Measurements from ENCODE around the gene SLC13A5.

The SLC13A5 gene

GRCh38 chr17:6677946-6678345, 35.2 kb downstream of the SLC13A5 start:
- no peaks in the 10 kb centered on the region for H3K36me3 ChIP-seq (ENCODE audit: control insufficient read depth in 2 of 2, insufficient read depth in 1 of 2, low read length in 2 of 2)
- no peaks in the 10 kb centered on the region for H3K9me3 ChIP-seq (ENCODE audit: control insufficient read depth, insufficient read depth, low read depth, low read length)
- H3K4me3 ChIP-seq (ENCODE audit: low read depth, low read length): no peak overlapping the region
- no peaks in the 10 kb centered on the region for H3K4me1 ChIP-seq (ENCODE audit: control insufficient read depth, insufficient read depth, low read length)
- no peak overlapping the region for H3K27ac ChIP-seq (ENCODE audit: extremely low read depth, low read depth, low read length)
- ChIA-PET CTCF (interaction anchor here (0.6 to 1.4 kb wide), 4 partner anchors 12 to 1699 kb away, joined by 3 to 7 read pairs (median 4); partner anchors contain the start of gene KRABD2), POLR2A (no interaction called here)
- TF ChIP-seq ELK4 (IDR thresholded peaks at IDR 0.05; ENCODE audit: borderline replicate concordance, low read depth, low read length) (no peak), CTCF (tag by site-specific recombination; IDR thresholded peaks at IDR 0.05) (no peak), SETDB1 (IDR thresholded peaks at IDR 0.05; ENCODE audit: insufficient read length, low read length) (no peak), ZNF248 (tag by site-specific recombination; IDR thresholded peaks at IDR 0.05) (no peak), ZBTB11 (tag by site-specific recombination; conservative IDR thresholded peaks at IDR 0.05; ENCODE audit: low read depth) (no peak), ZNF202 (tag by site-specific recombination; IDR thresholded peaks at IDR 0.05; ENCODE audit: borderline replicate concordance) (no peak), ZEB2 (tag by site-specific recombination; IDR thresholded peaks at IDR 0.05) (no peak), GLIS2 (tag by site-specific recombination; IDR thresholded peaks at IDR 0.05) (no peak), ZNF660 (tag by site-specific recombination; IDR thresholded peaks at IDR 0.05) (no peak), HOXD13 (CRISPR knock-in tag; IDR thresholded peaks at IDR 0.05; ENCODE audit: borderline replicate concordance) (no peak), ZNF354C (tag by site-specific recombination; IDR thresholded peaks at IDR 0.05; ENCODE audit: borderline replicate concordance, low read depth) (no peak), ZNF398 (tag by site-specific recombination; IDR thresholded peaks at IDR 0.05) (no peak), ZBTB20 (tag by site-specific recombination; IDR thresholded peaks at IDR 0.05) (no peak), ZNF426 (tag by site-specific recombination; IDR thresholded peaks at IDR 0.05) (no peak), ZNF704 (tag by site-specific recombination; IDR thresholded peaks at IDR 0.05) (no peak), PBX3 (CRISPR knock-in tag; IDR thresholded peaks at IDR 0.05) (no peak), ZNF560 (tag by site-specific recombination; IDR thresholded peaks at IDR 0.05; ENCODE audit: borderline replicate concordance) (no peak), ZNF549 (tag by site-specific recombination; IDR thresholded peaks at IDR 0.05) (no peak)

Measured in HEK293 (cell line).